EL (cell line): ENCODE measurements around the gene MITF.
A peak's percentile ranks its signal among the peaks of the same experiment; 100 is the strongest.

Source experiments
- DNase-seq: peaks from one replicate; pipeline ENCODE4 v3.0.0-alpha.2; 2016

Gene MITF

GRCh38 chr3:69739204-69740102 is at the start of gene MITF:
MITF (plus strand) TSS chr3:69739464; CDS start chr3:69739598, 134 bp downstream.
- peak; percentile 95 for DNase-seq

- DNase-seq, result no peak
Measured at GRCh38 chr3:69691860-69692259, 47.4 kb upstream of the MITF start.

GRCh38 chr3:69692761-69693160 is 46.5 kb upstream of the MITF start:
- no peak for DNase-seq

GRCh38 chr3:69695443-69695842 is 43.8 kb upstream of the MITF start:
- DNase-seq, result no peak

GRCh38 chr3:69695933-69696332 is 43.3 kb upstream of the MITF start:
- DNase-seq, result no peak

- DNase-seq, result no peak
Measured at GRCh38 chr3:69696367-69696766, 42.9 kb upstream of the MITF start.

- no peak for DNase-seq
Measured at GRCh38 chr3:69697381-69697780, 41.9 kb upstream of the MITF start.

- no peak for DNase-seq
Measured at GRCh38 chr3:69698728-69699127, 40.5 kb upstream of the MITF start.

- no peak for DNase-seq
Measured at GRCh38 chr3:69699183-69699582, 40.1 kb upstream of the MITF start.

- DNase-seq, result no peak
Measured at GRCh38 chr3:69700949-69701348, 38.3 kb upstream of the MITF start.

GRCh38 chr3:69710153-69710977 is 28.9 kb upstream of the MITF start:
- peak; percentile 23 for DNase-seq

- no peak for DNase-seq
Measured at GRCh38 chr3:69712269-69712668, 27.0 kb upstream of the MITF start.

GRCh38 chr3:69712933-69713332 is 26.3 kb upstream of the MITF start:
- no peak for DNase-seq

GRCh38 chr3:69715204-69715603 is 24.1 kb upstream of the MITF start:
- no peak for DNase-seq

- DNase-seq, result no peak
Measured at GRCh38 chr3:69716119-69716518, 23.1 kb upstream of the MITF start.

GRCh38 chr3:69718866-69719586 is 20.2 kb upstream of the MITF start:
- no peak for DNase-seq

- no peak for DNase-seq
Measured at GRCh38 chr3:69719587-69720122, 19.6 kb upstream of the MITF start.

GRCh38 chr3:69720824-69721223 is 18.4 kb upstream of the MITF start:
- DNase-seq, result no peak

- DNase-seq, result no peak
Measured at GRCh38 chr3:69723389-69723788, 15.9 kb upstream of the MITF start.

- no peak for DNase-seq
Measured at GRCh38 chr3:69724722-69725435, 14.4 kb upstream of the MITF start.

GRCh38 chr3:69725994-69726571 is 13.2 kb upstream of the MITF start:
- no peak for DNase-seq
